Measurements from ENCODE around the gene SLC9A8. TPM values are rescaled to one million over a fixed set of nuclear protein-coding genes. Genes with fewer than 3 reads are reported as not detected.

Gene SLC9A8
- total RNA-seq, 1 experiment from 2014 or later = 7.5 TPM

DNA sequence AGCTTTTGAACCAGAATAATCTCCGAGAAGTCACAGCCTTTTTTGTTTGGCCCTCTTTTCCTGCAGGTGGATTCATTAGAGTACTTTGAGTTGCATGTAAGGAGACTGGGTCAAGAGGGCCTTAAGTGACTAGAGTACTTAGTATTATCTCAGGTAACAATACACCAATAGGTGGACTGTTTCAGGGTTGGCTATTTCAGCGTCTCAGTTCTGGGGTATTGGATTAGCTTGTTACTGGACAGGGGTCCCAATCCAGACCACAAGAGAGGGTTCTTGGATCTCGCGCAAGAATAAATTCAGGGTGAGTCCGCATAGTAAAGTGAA is 47.3 kb upstream of the SLC9A8 start:
- no peak overlapping the region for H2AFZ ChIP-seq (ENCODE audit: low read length)

More for the DNA sequence above, 47.3 kb upstream of the SLC9A8 start:
- H3K4me1 Mint-ChIP-seq = peaks cover 56 to 61% of the 10 kb centered on the region in 2 experiments
- Histone ChIP-seq H3T11ph (ENCODE audit: low read length) (no peak overlapping the region), H2BK20ac (ENCODE audit: low read depth, low read length, poor library complexity, severe bottlenecking) (no peak overlapping the region), H3K56ac (ENCODE audit: insufficient read length, low read depth, low read length) (no peak overlapping the region), H3K27ac (ENCODE audit: insufficient read length, low read depth, low read length) (no peak overlapping the region), H4K20me1 (ENCODE audit: control insufficient read depth, insufficient read depth, insufficient read length) (no peaks in the 10 kb centered on the region), H3K9ac (ENCODE audit: extremely low read depth, insufficient read length, low read length) (no peak overlapping the region), H3K4me2 (ENCODE audit: insufficient read depth, insufficient read length, low read length) (no peak overlapping the region), H3K9me3 (ENCODE audit: control insufficient read depth, low read depth, low read length) (no peaks in the 10 kb centered on the region), H2BK5ac (ENCODE audit: insufficient read length, low read length) (no peak overlapping the region), H2BK12ac (ENCODE audit: insufficient read length, low read depth, low read length) (no peak overlapping the region), H3K27me3 (ENCODE audit: insufficient read depth, low read length) (no peaks in the 10 kb centered on the region), H3K79me1 (ENCODE audit: insufficient read depth, low read depth, low read length, poor library complexity, severe bottlenecking) (no peaks in the 10 kb centered on the region), H3K14ac (ENCODE audit: insufficient read depth, low read length) (no peak overlapping the region), H3K79me2 (ENCODE audit: insufficient read depth, low read length) (no peaks in the 10 kb centered on the region), H2BK120ac (ENCODE audit: low read depth, low read length, poor library complexity, severe bottlenecking) (no peak overlapping the region), H2AK5ac (ENCODE audit: insufficient read length, low read length) (no peak overlapping the region), H4K8ac (replicated peaks; ENCODE audit: insufficient read length, low read depth, low read length) (no peak overlapping the region), H3K4me1 (ENCODE audit: insufficient read depth, low read length) (peaks cover 19% of the 10 kb centered on the region), H3K4ac (ENCODE audit: low read depth, low read length) (no peak overlapping the region), H3K23me2 (ENCODE audit: insufficient read length, low read depth, low read length, poor library complexity, severe bottlenecking) (no peaks in the 10 kb centered on the region), H4K91ac (ENCODE audit: insufficient read length, low read depth, low read length) (no peak overlapping the region), H3K18ac (ENCODE audit: insufficient read length, low read depth, low read length) (no peak overlapping the region), H2BK15ac (ENCODE audit: low read depth, low read length) (no peak overlapping the region), H4K5ac (ENCODE audit: insufficient read length, low read depth, low read length) (no peak overlapping the region), H3K23ac (ENCODE audit: insufficient read length, low read depth, low read length) (no peak overlapping the region)
- TF ChIP-seq, protein P1, sequence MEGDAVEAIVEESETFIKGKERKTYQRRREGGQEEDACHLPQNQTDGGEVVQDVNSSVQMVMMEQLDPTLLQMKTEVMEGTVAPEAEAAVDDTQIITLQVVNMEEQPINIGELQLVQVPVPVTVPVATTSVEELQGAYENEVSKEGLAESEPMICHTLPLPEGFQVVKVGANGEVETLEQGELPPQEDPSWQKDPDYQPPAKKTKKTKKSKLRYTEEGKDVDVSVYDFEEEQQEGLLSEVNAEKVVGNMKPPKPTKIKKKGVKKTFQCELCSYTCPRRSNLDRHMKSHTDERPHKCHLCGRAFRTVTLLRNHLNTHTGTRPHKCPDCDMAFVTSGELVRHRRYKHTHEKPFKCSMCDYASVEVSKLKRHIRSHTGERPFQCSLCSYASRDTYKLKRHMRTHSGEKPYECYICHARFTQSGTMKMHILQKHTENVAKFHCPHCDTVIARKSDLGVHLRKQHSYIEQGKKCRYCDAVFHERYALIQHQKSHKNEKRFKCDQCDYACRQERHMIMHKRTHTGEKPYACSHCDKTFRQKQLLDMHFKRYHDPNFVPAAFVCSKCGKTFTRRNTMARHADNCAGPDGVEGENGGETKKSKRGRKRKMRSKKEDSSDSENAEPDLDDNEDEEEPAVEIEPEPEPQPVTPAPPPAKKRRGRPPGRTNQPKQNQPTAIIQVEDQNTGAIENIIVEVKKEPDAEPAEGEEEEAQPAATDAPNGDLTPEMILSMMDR (conservative IDR thresholded peaks at IDR 0.05) = no peak
- peak overlapping the region in 2 of 3 experiments; percentile 13 to 80; a peak in 3 of 7 replicates for H3K27ac Mint-ChIP-seq
- WGBS (ENCODE audit: extremely low coverage, insufficient read length, low lambda C conversion rate) = no CpG with 5 or more reads among the region's 5 CpGs
- DNase-seq = no peak
- no peak overlapping the region for H3K4me3 Mint-ChIP-seq
- H3K27me3 Mint-ChIP-seq (ENCODE audit: low read depth) = no peaks in the 10 kb centered on the region
- H3K36me3 Mint-ChIP-seq (ENCODE audit: insufficient read depth in 1 of 3, low read depth in 3 of 3) = peaks cover 0 to 13% (median 9%) of the 10 kb centered on the region in 3 experiments; a peak in 4 of 7 replicates
- peaks cover 6 to 12% of the 10 kb centered on the region in 2 experiments; a peak in 4 of 5 replicates for H3K9me3 Mint-ChIP-seq

All from H9 (cell line).